GM10266 (cell line): ENCODE results near the gene EPHA10.

Experiments used
- DNase-seq: peaks from one replicate; pipeline ENCODE4 v3.0.0; 2012; ENCODE audit errors: extremely low spot score
- CTCF ChIP-seq: IDR thresholded peaks from 2 replicates; pipeline ENCODE4 v1.5.1; 2012; ENCODE audit warnings: mild to moderate bottlenecking, low read depth; ENCODE audit not compliant: control insufficient read depth, insufficient read depth; ENCODE audit errors: missing control alignments

The EPHA10 gene

GRCh38 chr1:37730376-37730775, 34.5 kb downstream of the EPHA10 start:
- no peak for DNase-seq
- TF ChIP-seq CTCF = no peak

- DNase-seq = no peak
- no peak for TF ChIP-seq CTCF
These were observed 36.5 kb downstream of the EPHA10 start for GRCh38 chr1:37728416-37728815.

GRCh38 chr1:37726751-37727585, 38.0 kb downstream of the EPHA10 start:
- TF ChIP-seq CTCF = no peak

GRCh38 chr1:37725851-37726613, 38.9 kb downstream of the EPHA10 start:
- no peak for TF ChIP-seq CTCF
- DNase-seq = no peak

More at GRCh38 chr1:37726751-37727585, 38.0 kb downstream of the EPHA10 start:
- no peak for DNase-seq

GRCh38 chr1:37724575-37724974, 40.3 kb downstream of the EPHA10 start:
- no peak for TF ChIP-seq CTCF
- DNase-seq = no peak

GRCh38 chr1:37723390-37724078, 41.4 kb downstream of the EPHA10 start:
- no peak for TF ChIP-seq CTCF
- no peak for DNase-seq
